Aorta (tissue), 4 donors: Measurements from ENCODE around the gene RBMY1D. TPM values are rescaled to one million over a fixed set of nuclear protein-coding genes. Genes with fewer than 3 reads are reported as not detected.

ENCODE experiments used
- polyA plus RNA-seq, 2 donors: library from polyadenylated mRNA; stranded (reverse); fragments of 200-250 nt; gene quantifications; one replicate each; pipeline ENCODE4 v1.2.3, GENCODE V29; 2013
- total RNA-seq, 2 donors: library from RNA; stranded (reverse); fragmentation: NEBNext Ultra II Directional; extraction: Animal tissue kit (Norgen Biotek cat#: 25700); gene quantifications; one replicate each; pipeline ENCODE4 v1.2.1, GENCODE V29; 2021
- donor health status: healthy with polysubstance abuse.
- donor health status: Bipolar disorder and iron deficiency.
- donor health status: DM: no; HTN: no; CAD: no.
- donor health status: DM: yes; HTN: yes; CAD: no.

Gene RBMY1D
- total and polyA plus RNA-seq, 4 donors: not detected

Other genes starting within 250 kb of the RBMY1D start
- gene RBMY1E, start 23.5 kb upstream of the RBMY1D start, total RNA-seq: not detected
- not detected for gene RBMY1E, start 23.5 kb upstream of the RBMY1D start, polyA plus RNA-seq